Osteocyte (in vitro differentiated cells): ENCODE data around the gene SLC26A1. TPM values are rescaled to one million over a fixed set of nuclear protein-coding genes. Genes with fewer than 3 reads are reported as not detected.

Experiments used
- DNase-seq: peaks from one replicate; pipeline ENCODE4 v3.0.0; 2021; ENCODE audit warnings: mixed read lengths; ENCODE audit not compliant: unreplicated experiment; ENCODE audit errors: extremely low spot score
- H3K27ac Mint-ChIP-seq: one replicate; pipeline ENCODE4 v1.8.0; 2021; ENCODE audit warnings: mild to moderate bottlenecking, mixed read lengths; ENCODE audit not compliant: unreplicated experiment
- H3K27me3 Mint-ChIP-seq: one replicate; pipeline ENCODE4 v1.8.0; 2021; ENCODE audit warnings: mixed read lengths; ENCODE audit not compliant: unreplicated experiment
- H3K36me3 Mint-ChIP-seq: one replicate; pipeline ENCODE4 v1.8.0; 2021; ENCODE audit warnings: mixed read lengths; ENCODE audit not compliant: unreplicated experiment
- H3K4me1 Mint-ChIP-seq: one replicate; pipeline ENCODE4 v1.8.0; 2021; ENCODE audit warnings: mixed read lengths; ENCODE audit not compliant: unreplicated experiment
- H3K4me3 Mint-ChIP-seq: one replicate; pipeline ENCODE4 v1.8.0; 2021; ENCODE audit warnings: mild to moderate bottlenecking, moderate library complexity, mixed read lengths; ENCODE audit not compliant: unreplicated experiment
- H3K9me3 Mint-ChIP-seq: one replicate; pipeline ENCODE4 v1.8.0; 2021; ENCODE audit warnings: mixed read lengths; ENCODE audit not compliant: unreplicated experiment
- CTCF ChIP-seq: fragments of 200-600 bp; sonication (generic); IDR thresholded peaks from 2 replicates; pipeline ENCODE4 v1.5.0; 2021; ENCODE audit warnings: antibody characterized with exemption, mild to moderate bottlenecking, moderate library complexity
- total RNA-seq: library from RNA; stranded (reverse); gene quantifications from 2 replicates; pipeline ENCODE4 v1.2.1, GENCODE V29; 2021

SLC26A1 gene
- total RNA-seq, 1 donor from 2014 or later = 0.83 TPM

GRCh38 chr4:991451-992296, 1.5 kb downstream of the SLC26A1 start:
- Mint-ChIP-seq H3K9me3 (no peaks in the 10 kb centered on the region), H3K36me3 (no peaks in the 10 kb centered on the region), H3K27ac (no peak overlapping the region), H3K4me1 (peaks cover 16% of the 10 kb centered on the region), H3K4me3 (no peak overlapping the region), H3K27me3 (no peaks in the 10 kb centered on the region)
- no peak for DNase-seq
- TF ChIP-seq CTCF = no peak

- Mint-ChIP-seq H3K27ac (no peak overlapping the region), H3K9me3 (no peaks in the 10 kb centered on the region), H3K4me3 (no peak overlapping the region), H3K27me3 (no peaks in the 10 kb centered on the region), H3K4me1 (peaks cover 22% of the 10 kb centered on the region), H3K36me3 (no peaks in the 10 kb centered on the region)
- no peak for DNase-seq
- no peak for TF ChIP-seq CTCF
Observed at GRCh38 chr4:990746-991367, 2.3 kb downstream of the SLC26A1 start.

GRCh38 chr4:989722-990471, 3.3 kb downstream of the SLC26A1 start:
- no peak for TF ChIP-seq CTCF
- no peak for DNase-seq
- H3K36me3 Mint-ChIP-seq = no peaks in the 10 kb centered on the region
- no peaks in the 10 kb centered on the region for H3K27me3 Mint-ChIP-seq
- H3K27ac Mint-ChIP-seq = no peak overlapping the region
- H3K9me3 Mint-ChIP-seq = no peaks in the 10 kb centered on the region
- no peak overlapping the region for H3K4me3 Mint-ChIP-seq
- H3K4me1 Mint-ChIP-seq = peaks cover 28% of the 10 kb centered on the region

- Mint-ChIP-seq H3K9me3 (no peaks in the 10 kb centered on the region), H3K4me3 (no peak overlapping the region), H3K27me3 (no peaks in the 10 kb centered on the region), H3K27ac (no peak overlapping the region), H3K4me1 (peaks cover 28% of the 10 kb centered on the region), H3K36me3 (no peaks in the 10 kb centered on the region)
- DNase-seq = no peak
- no peak for TF ChIP-seq CTCF
Observed at GRCh38 chr4:988726-989721, 4.2 kb downstream of the SLC26A1 start.
